Forelimb muscle (tissue), 1 donor: ENCODE results near the gene RPS6KB2. TPM values are rescaled to one million over a fixed set of nuclear protein-coding genes. Genes with fewer than 3 reads are reported as not detected.
"Not testable (repeated sequence)": the region's sequence is repeated elsewhere in the genome, so short reads cannot be mapped to it uniquely, and the experiment has no call there.

Source experiments
- DNase-seq: peaks from one replicate; pipeline ENCODE4 v3.0.0-alpha.2; 2013; ENCODE audit warnings: low read depth
- polyA plus RNA-seq: library from polyadenylated mRNA; unstranded; fragments of 120-200 nt; gene quantifications from one replicate; pipeline ENCODE4 v1.2.1, GENCODE V29; 2013; ENCODE audit not compliant: insufficient read length

Gene RPS6KB2
- polyA plus RNA-seq, 1 donor, result 32.0 TPM

DNA sequence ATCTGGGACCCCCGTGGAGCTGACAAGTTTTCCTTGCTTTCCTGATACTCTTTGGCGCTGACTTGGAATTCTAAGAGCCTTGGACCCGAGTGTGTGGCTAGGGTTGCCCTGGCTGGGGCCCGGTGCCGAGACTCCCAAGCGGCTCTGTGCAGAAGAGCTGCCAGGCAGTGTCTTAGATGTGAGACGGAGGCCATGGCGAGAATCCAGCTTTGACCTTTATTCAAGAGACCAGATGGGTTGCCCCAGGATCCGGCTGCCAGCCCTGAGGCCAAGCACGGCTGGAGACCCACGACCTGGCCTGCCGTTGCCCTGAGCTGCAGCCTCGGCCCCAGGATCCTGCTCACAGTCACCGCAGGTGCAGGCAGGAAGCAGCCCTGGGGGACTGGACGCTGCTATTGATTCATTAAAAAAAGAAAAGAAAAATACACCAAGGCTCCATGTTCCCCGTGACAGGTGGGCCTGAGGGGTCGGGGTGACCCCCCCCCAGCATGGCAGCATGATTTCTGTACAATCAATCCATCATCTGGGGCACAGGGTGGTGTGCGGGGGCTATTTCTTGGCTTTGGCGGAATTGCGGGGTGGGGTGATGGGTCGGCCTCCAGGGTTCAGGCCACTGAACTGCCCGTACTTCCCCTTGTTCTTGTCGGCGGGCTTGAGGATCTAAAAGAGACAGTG is 30.2 kb upstream of the RPS6KB2 start:
- DNase-seq, result no peak

DNA sequence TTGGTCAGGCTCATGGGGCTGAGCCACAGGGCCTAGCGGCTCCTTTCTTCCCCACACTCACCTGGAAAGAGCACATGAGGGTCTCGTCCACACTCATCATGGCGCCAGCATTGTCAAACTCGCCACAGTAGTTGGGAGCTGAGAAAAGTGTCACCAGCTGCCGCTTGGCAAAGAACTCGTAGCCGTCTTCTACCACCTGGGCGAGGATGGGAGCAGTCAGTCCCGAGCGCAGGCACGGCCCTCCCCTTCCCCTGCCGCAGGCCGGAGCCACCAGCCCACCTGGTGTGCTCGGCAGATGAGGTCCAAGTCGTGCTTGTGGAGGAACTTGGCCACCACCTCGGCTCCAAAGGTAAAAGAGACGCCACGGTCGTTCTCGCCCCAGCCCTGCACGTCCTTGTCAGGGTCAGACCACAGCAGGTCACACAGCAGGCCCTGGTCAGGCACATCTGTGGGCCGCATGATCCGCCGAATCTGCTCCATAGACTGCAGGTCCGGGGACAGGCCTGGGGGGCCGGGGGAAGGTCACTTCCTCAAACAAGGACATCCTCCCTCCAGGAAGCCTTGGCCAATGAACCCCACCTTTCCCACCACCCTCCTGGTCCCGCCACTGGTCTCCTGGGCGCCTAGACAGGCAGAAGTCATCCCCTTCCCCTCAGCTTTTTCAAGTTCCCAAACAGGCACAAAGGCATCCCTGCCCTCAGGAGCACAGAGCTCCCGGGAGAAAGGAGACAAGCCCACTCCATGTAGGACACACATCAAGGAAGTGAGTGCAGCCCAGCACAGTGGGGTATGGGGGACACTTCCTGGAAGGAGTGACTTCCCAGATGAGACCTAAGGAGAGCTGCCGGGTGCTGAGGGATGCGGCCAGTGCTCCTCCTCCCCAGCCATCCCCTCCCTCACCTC is 29.4 kb upstream of the RPS6KB2 start:
- no peak for DNase-seq

DNA sequence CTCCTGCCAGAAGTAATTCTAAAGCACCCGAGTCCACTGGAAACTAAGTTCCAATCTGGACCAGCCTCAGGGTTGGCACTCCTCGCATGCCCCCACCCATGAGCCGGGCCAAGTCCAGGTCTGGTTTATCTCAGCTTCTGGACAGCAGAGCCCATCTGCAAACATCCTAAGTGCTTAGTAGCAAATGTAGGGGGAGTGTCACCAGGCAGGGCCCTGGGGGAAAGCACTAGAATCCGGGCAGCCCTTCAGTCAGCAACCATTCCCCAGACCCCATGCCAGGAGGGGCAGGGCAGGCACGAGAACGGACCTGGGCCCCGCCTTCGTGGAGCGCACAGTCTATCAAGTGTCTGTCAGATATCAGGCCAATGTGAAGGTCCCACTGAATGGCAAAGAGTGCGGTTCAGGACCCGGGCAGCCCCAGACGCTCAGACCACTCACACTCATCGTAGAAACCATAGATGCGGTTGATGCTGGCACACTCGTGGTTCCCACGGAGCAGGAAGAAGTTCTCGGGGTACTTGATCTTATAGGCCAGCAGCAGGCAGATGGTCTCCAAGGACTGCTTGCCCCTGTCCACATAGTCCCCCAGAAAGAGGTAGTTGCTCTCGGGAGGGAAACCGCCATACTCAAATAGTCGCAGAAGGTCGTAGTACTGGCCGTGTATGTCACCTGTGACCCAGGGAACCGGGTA is 27.9 kb upstream of the RPS6KB2 start:
- DNase-seq, result no peak

DNA sequence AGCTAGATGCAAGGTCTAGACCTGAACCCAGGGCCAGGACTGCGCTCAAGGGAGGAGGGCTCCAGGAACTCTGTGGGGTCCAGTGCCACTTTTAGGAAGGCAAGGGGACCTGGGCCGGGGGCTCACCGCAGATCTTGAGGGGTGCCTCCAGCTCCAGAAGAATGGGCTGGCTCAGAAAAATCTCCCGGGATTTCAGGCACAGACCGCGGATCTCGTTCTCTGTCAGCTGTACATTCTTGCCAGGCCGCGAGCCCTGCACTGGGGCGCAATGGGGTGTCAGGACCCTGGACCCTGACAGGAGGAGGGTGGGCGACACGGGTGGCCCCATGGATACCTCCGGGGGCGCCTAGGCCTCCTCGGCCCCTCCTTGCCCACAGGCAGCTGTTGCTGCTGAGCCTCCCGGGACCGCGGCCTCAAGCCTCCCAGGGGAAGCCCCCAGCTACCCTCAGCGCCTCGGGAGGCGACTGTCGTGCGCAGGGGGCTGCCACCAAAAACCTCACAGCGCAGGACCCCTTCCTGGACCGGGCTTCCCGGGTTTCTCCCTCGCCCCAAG is 27.3 kb upstream of the RPS6KB2 start:
- DNase-seq, result no peak

DNA sequence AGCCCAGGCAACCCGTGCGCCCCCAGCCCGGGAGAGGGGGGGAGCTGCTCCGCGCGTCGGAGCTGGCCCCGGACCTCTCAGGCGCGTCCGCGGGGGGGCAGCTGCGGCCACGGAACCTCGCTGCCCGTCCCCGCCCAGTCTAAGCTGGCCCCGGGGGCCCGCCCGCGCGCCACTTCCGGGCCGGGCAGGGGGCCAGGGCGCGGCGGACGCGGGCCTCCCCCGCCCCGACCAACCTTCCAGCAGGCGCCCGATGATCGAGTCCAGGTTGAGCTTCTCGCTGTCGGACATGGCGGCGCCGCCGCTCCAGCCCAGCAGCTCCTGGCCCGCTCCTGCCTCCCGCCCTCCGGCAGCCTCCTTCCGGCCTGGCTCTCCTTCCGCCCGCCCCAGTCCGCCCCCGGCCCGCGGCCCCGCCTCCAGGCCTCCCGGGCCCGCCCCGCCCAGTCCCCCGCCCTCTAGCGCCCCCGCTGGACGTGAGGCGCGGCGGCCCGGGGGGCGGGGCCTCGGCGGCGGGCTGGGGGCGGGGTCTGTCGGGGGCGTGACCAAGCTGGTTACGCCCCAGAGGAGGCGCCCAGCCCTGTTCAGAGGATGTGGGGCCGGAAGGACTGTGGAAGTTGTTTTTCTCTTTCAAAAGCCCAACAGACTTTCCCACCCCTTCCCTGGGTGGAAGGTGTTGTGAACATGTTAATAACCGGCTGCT is 26.7 kb upstream of the RPS6KB2 start, which contains the start of gene PPP1CA:
Gene PPP1CA, minus strand, starts transcription at position 364 of the 697 bp plus-strand sequence. Its CDS starts 76 bp downstream, at position 288.
- peak; percentile 41 for DNase-seq

DNA sequence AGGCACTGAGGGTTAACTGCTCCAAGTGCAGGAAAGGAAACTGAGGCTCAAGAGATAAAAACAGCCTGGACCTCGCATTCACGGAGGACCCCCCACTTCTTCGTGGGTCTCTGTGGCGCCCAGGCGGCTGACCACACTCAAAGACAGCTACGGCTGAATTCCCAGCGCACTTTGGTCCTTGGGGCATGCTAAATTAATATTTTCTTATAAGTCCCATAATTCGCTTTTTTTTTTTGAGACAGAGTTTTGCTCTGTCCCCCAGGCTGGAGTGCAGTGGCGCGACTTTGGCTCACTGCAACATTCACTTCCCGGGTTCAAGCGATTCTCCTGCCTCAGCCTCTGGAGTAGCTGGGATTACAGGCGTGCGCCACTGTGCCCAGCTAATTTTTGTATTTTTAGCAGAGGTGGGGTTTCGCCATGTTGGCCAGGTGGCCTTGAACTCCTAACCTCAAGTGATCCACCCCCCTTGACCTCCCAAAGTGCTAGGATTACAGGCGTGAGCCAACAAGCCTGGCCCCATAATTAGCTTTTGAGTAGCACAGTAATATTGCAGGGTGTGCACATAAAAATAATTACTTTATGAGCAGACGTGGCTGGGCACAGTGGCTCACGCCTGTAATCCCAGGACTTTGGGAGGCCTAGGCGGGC is 26.0 kb upstream of the RPS6KB2 start:
- not testable (repeated sequence) for DNase-seq

GRCh38 chr11:67403085-67403484 is 25.2 kb upstream of the RPS6KB2 start:
- not testable (repeated sequence) for DNase-seq

DNA sequence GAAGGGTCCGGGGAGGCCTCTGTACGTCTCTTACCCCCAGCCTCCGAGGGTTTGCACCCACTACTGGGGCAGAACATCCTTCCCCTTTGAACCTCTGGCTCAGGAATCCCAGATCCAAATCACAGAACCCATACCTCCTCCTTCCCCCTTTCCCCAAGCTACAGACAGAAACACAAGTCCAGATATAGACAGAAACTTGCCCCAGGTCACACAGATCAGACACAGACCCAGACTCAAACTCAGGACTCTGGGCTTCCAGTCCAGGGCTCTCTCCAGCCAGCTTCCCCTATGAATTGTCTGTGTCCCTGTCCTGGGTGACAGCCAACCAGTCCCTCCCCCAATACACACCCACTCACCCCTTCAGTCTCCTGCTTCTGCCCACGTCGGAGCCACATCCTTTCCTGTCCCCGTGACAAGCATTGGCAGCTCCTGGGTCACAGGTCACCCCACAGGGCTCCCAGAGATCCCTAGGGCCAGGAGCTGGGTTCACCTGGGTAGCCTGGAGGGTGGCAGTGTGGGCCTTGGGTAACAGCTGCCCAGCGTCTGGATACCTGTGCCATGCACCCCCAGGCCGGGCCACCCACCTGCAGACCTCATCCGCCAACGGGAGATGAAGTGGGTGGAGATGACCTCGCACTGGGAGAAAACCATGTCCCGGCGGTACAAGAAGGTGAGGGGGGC is 23.6 kb upstream of the RPS6KB2 start:
- DNase-seq, result no peak

DNA sequence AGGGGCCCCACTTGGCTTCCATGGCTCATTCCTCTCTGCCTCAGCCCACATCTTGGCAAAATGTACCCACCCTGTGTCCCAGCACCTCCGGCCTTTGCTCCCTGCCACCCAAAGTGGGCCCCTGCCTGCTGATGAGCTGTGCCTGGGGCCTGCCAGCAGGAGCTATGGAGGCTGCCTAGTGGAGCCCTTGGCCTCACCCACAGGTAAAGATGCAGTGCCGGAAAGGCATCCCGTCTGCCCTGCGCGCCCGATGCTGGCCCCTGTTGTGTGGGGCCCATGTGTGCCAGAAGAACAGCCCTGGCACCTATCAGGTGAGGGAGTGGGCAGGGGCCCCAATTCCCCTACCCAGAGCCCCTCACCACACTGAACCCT is 23.1 kb upstream of the RPS6KB2 start:
- no peak for DNase-seq

GRCh38 chr11:67405688-67406339 is 22.5 kb upstream of the RPS6KB2 start:
- DNase-seq, result no peak

- DNase-seq, result no peak
Observed at GRCh38 chr11:67406420-67406968, 21.8 kb upstream of the RPS6KB2 start.

- DNase-seq, result no peak
Observed at GRCh38 chr11:67406969-67407687, 21.2 kb upstream of the RPS6KB2 start.

GRCh38 chr11:67407688-67408163 is 20.6 kb upstream of the RPS6KB2 start:
- DNase-seq, result no peak

- no peak for DNase-seq
Observed at GRCh38 chr11:67408437-67409200, 19.7 kb upstream of the RPS6KB2 start.

DNA sequence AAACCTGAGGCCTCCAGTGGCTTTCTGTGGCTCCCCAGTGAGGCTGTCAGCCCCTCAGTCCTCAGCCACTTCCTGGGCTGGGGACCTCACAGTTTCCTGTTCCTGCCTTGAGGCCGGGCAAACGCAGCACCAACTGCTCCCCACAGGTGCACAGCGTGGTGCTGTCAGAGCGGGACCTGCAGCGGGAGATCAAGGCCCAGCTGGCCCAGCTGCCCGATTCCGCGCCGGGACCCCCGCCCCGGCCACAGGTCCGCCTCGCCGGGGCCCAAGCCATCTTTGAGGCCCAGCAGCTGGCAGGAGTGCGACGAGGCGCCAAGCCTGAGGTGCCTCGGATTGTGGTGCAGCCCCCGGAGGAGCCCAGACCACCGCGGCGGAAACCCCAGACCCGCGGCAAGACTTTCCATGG is 19.0 kb upstream of the RPS6KB2 start:
- no peak for DNase-seq

GRCh38 chr11:67409781-67410368 is 18.4 kb upstream of the RPS6KB2 start:
- no peak for DNase-seq

GRCh38 chr11:67410369-67410831 is 17.9 kb upstream of the RPS6KB2 start:
- DNase-seq, result no peak
